HG03565 (cell line): Measurements from ENCODE around the gene ESR1.

ENCODE experiments used
- ATAC-seq: cut with Tn5 transposase; IDR thresholded peaks from one replicate; pipeline ENCODE4 v1.9.1; 2021; ENCODE audit warnings: mild to moderate bottlenecking, moderate library complexity; ENCODE audit not compliant: unreplicated experiment

ESR1 gene

GRCh38 chr6:152091201-152091600 is 283.7 kb downstream of the ESR1 start:
- no peak for ATAC-seq

- no peak for ATAC-seq
Measured at GRCh38 chr6:152091851-152092341, 284.4 kb downstream of the ESR1 start.

- no peak for ATAC-seq
Measured at GRCh38 chr6:152093711-152094110, 286.2 kb downstream of the ESR1 start.

- ATAC-seq = no peak
Measured at GRCh38 chr6:152094276-152094675, 286.8 kb downstream of the ESR1 start.

- ATAC-seq = no peak
Measured at GRCh38 chr6:152094992-152095592, 287.6 kb downstream of the ESR1 start.

- ATAC-seq = no peak
Measured at GRCh38 chr6:152096863-152097496, 289.5 kb downstream of the ESR1 start.

GRCh38 chr6:152098683-152099082 is 291.2 kb downstream of the ESR1 start:
- ATAC-seq = no peak

GRCh38 chr6:152099446-152100182 is 292.1 kb downstream of the ESR1 start:
- no peak for ATAC-seq

GRCh38 chr6:152100183-152100618 is 292.7 kb downstream of the ESR1 start:
- ATAC-seq = no peak

- no peak for ATAC-seq
Measured at GRCh38 chr6:152107973-152108372, 300.5 kb downstream of the ESR1 start.

- no peak for ATAC-seq
Measured at GRCh38 chr6:152110886-152111820, 303.7 kb downstream of the ESR1 start.

- ATAC-seq = no peak
Measured at GRCh38 chr6:152112491-152113261, 305.2 kb downstream of the ESR1 start.

GRCh38 chr6:152117156-152118133 is 310.0 kb downstream of the ESR1 start:
- ATAC-seq = peak; percentile 93

GRCh38 chr6:152118224-152118623 is 310.7 kb downstream of the ESR1 start:
- no peak for ATAC-seq

- ATAC-seq = no peak
Measured at GRCh38 chr6:152118678-152119077, 311.2 kb downstream of the ESR1 start.

- ATAC-seq = no peak
Measured at GRCh38 chr6:152119831-152120230, 312.3 kb downstream of the ESR1 start.

GRCh38 chr6:152121910-152122309 is 314.4 kb downstream of the ESR1 start:
- no peak for ATAC-seq

- ATAC-seq = no peak
Measured at GRCh38 chr6:152122434-152122833, 315.0 kb downstream of the ESR1 start.

GRCh38 chr6:152123076-152123475 is 315.6 kb downstream of the ESR1 start:
- no peak for ATAC-seq
